Panc1 (cell line): ENCODE data around the gene SFTPD.

Experiments
- POLR2AphosphoS5 ChIP-seq: IDR thresholded peaks from 2 replicates; pipeline ENCODE4 v1.6.1; 2012; ENCODE audit warnings: mild to moderate bottlenecking, low read depth, low read length, moderate library complexity
- TCF7L2 ChIP-seq: IDR thresholded peaks from 2 replicates; pipeline ENCODE4 v1.6.1; 2011; ENCODE audit warnings: mild to moderate bottlenecking, low read depth, low read length, inconsistent platforms
- TF ChIP-seq, protein P1 (sequence below): fragments of 450-650 bp; IDR thresholded peaks from 2 replicates; pipeline ENCODE4 v1.5.1; 2017; ENCODE audit warnings: mild to moderate bottlenecking

DNA sequence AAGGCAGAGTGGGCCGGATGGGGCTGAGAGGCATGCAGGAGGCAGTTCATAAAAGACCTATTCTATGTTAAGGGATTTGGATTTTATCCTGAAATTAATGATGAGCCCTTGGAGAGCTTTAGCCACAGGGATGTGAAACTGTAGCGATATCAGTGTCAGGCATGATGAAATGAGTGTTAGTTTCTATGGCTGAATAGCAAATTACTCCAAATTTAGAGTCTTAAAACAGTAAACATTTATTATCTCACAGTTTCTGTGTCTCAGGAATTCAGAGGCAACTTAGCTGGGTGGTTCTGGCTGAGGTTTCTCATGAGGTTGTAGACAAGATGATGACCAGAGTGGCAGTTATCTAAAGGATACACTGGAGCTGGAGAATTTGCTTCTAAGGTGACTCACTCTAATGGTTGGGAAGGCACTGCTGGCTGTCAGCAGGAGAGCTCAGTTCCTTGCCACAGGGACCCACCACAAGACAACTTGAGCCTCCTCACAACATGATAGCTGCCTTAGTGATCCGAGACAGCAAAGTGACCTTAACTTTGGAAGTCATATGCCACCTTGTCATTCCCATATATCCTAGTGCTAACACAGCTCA is 36.7 kb upstream of the SFTPD start:
- TF ChIP-seq, protein P1, sequence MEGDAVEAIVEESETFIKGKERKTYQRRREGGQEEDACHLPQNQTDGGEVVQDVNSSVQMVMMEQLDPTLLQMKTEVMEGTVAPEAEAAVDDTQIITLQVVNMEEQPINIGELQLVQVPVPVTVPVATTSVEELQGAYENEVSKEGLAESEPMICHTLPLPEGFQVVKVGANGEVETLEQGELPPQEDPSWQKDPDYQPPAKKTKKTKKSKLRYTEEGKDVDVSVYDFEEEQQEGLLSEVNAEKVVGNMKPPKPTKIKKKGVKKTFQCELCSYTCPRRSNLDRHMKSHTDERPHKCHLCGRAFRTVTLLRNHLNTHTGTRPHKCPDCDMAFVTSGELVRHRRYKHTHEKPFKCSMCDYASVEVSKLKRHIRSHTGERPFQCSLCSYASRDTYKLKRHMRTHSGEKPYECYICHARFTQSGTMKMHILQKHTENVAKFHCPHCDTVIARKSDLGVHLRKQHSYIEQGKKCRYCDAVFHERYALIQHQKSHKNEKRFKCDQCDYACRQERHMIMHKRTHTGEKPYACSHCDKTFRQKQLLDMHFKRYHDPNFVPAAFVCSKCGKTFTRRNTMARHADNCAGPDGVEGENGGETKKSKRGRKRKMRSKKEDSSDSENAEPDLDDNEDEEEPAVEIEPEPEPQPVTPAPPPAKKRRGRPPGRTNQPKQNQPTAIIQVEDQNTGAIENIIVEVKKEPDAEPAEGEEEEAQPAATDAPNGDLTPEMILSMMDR = no peak
- no peak for TF ChIP-seq POLR2AphosphoS5
- TF ChIP-seq TCF7L2 = no peak
